GM18858 (cell line): ENCODE results near the gene MTUS2.

Source experiments
- ATAC-seq: cut with Tn5 transposase; IDR thresholded peaks from one replicate; pipeline ENCODE4 v1.9.1; 2021; ENCODE audit not compliant: unreplicated experiment

MTUS2 gene

GRCh38 chr13:28856287-28856686, 36.1 kb downstream of the MTUS2 start:
- no peak for ATAC-seq

- no peak for ATAC-seq
Observed at GRCh38 chr13:28859069-28859468, 38.9 kb downstream of the MTUS2 start.

GRCh38 chr13:28859717-28860116, 39.6 kb downstream of the MTUS2 start:
- ATAC-seq: no peak

GRCh38 chr13:28864544-28864943, 44.4 kb downstream of the MTUS2 start:
- ATAC-seq: no peak

- no peak for ATAC-seq
Observed at GRCh38 chr13:28865149-28865744, 45.1 kb downstream of the MTUS2 start.

- ATAC-seq: no peak
Observed at GRCh38 chr13:28865951-28866350, 45.8 kb downstream of the MTUS2 start.

- no peak for ATAC-seq
Observed at GRCh38 chr13:28866932-28867331, 46.8 kb downstream of the MTUS2 start.

- no peak for ATAC-seq
Observed at GRCh38 chr13:28867564-28867963, 47.4 kb downstream of the MTUS2 start.

GRCh38 chr13:28872427-28873176, 52.5 kb downstream of the MTUS2 start:
- ATAC-seq: no peak

GRCh38 chr13:28875846-28876615, 55.9 kb downstream of the MTUS2 start:
- ATAC-seq: no peak

- no peak for ATAC-seq
Observed at GRCh38 chr13:28877408-28877807, 57.3 kb downstream of the MTUS2 start.

- ATAC-seq: no peak
Observed at GRCh38 chr13:28885181-28885580, 65.0 kb downstream of the MTUS2 start.

GRCh38 chr13:28889086-28889732, 69.1 kb downstream of the MTUS2 start:
- no peak for ATAC-seq

GRCh38 chr13:28890712-28891111, 70.6 kb downstream of the MTUS2 start:
- ATAC-seq: no peak

GRCh38 chr13:28918030-28918429, 97.9 kb downstream of the MTUS2 start:
- ATAC-seq: no peak

GRCh38 chr13:28922341-28922740, 102.2 kb downstream of the MTUS2 start:
- ATAC-seq: no peak

- no peak for ATAC-seq
Observed at GRCh38 chr13:28935104-28935503, 115.0 kb downstream of the MTUS2 start.

- ATAC-seq: no peak
Observed at GRCh38 chr13:28942906-28943305, 122.8 kb downstream of the MTUS2 start.

- no peak for ATAC-seq
Observed at GRCh38 chr13:28953714-28954418, 133.7 kb downstream of the MTUS2 start.

GRCh38 chr13:28954419-28954725, 134.2 kb downstream of the MTUS2 start:
- no peak for ATAC-seq

GRCh38 chr13:28954810-28955209, 134.7 kb downstream of the MTUS2 start:
- ATAC-seq: no peak
